Caco-2 (cell line): ENCODE data around the gene HOMER2. TPM values are rescaled to one million over a fixed set of nuclear protein-coding genes. Genes with fewer than 3 reads are reported as not detected.

Source experiments
- BruUV-seq: library from RNA; stranded (reverse); fragments of 400-500 nt; replicated peaks from 2 replicates; lab custom pipeline; 2021; lab: Mats Ljungman, UMichigan
- CTCF ChIA-PET: fragments of 300-600 bp; sonication (Branson Sonifier 250); formaldehyde crosslinking; loops from one replicate; lab custom pipeline; 2022; ENCODE audit warnings: antibody characterized with exemption; lab: Charles Lee
- POLR2A ChIA-PET: fragments of 300-600 bp; sonication (Branson Sonifier 250); formaldehyde crosslinking; loops from one replicate; lab custom pipeline; 2022; ENCODE audit warnings: antibody characterized with exemption; lab: Charles Lee
- DNase-seq, 2 experiments: peaks; one replicate each; pipeline versions ENCODE4 v3.0.0 to v3.0.0-alpha.2; 2020 to 2022
- H3K27me3 ChIP-seq: replicated peaks from 2 replicates; pipeline ENCODE4 v1.6.0; 2011; ENCODE audit warnings: low read length; ENCODE audit not compliant: control insufficient read depth, insufficient read depth
- H3K36me3 ChIP-seq: 2 replicates; pipeline ENCODE4 v1.5.1; 2011; ENCODE audit warnings: low read length; ENCODE audit not compliant: control insufficient read depth, insufficient read depth
- H3K4me1 ChIP-seq: fragments of 250-450 bp; sonication (Bioruptor Pico); 2 replicates; pipeline ENCODE4 v1.5.1; 2020; ENCODE audit warnings: mild to moderate bottlenecking
- H3K4me3 ChIP-seq: 2 replicates; pipeline ENCODE4 v1.5.1; 2011; ENCODE audit warnings: low read depth, mild to moderate bottlenecking, control low read depth, low read length
- H3K9me3 ChIP-seq: fragments of 250-450 bp; sonication (Bioruptor Pico); 2 replicates; pipeline ENCODE4 v1.5.1; 2020; ENCODE audit warnings: mild to moderate bottlenecking, moderate library complexity
- H3K27ac Mint-ChIP-seq: one replicate; pipeline ENCODE4 v1.8.0; 2022; ENCODE audit warnings: mixed read lengths; ENCODE audit not compliant: unreplicated experiment
- H3K27me3 Mint-ChIP-seq: one replicate; pipeline ENCODE4 v1.8.0; 2022; ENCODE audit warnings: mixed read lengths; ENCODE audit not compliant: insufficient read depth, unreplicated experiment
- H3K36me3 Mint-ChIP-seq: one replicate; pipeline ENCODE4 v1.8.0; 2022; ENCODE audit warnings: mild to moderate bottlenecking, mixed read lengths; ENCODE audit not compliant: insufficient read depth, unreplicated experiment
- H3K4me1 Mint-ChIP-seq: one replicate; pipeline ENCODE4 v1.8.0; 2022; ENCODE audit warnings: low read depth, mixed read lengths; ENCODE audit not compliant: unreplicated experiment
- H3K4me3 Mint-ChIP-seq: one replicate; pipeline ENCODE4 v1.8.0; 2022; ENCODE audit warnings: mild to moderate bottlenecking, moderate library complexity, mixed read lengths; ENCODE audit not compliant: unreplicated experiment
- H3K9me3 Mint-ChIP-seq: one replicate; pipeline ENCODE4 v1.8.0; 2022; ENCODE audit warnings: mixed read lengths; ENCODE audit not compliant: unreplicated experiment
- CTCF ChIP-seq, 2 experiments: fragments of 200-600 bp in 1 of 2; IDR thresholded peaks; 1 replicate in 1 of 2; 2 replicates in 1 of 2; pipeline versions ENCODE4 v1.5.1 to v1.8.0; 2011 to 2022; ENCODE audit warnings: antibody characterized with exemption in 1 of 2, control low read depth in 1 of 2, inconsistent platforms in 1 of 2, low read depth in 1 of 2, low read length in 1 of 2, mild to moderate bottlenecking in 1 of 2, moderate library complexity in 1 of 2; ENCODE audit not compliant: insufficient read depth in 1 of 2, severe bottlenecking in 1 of 2, unreplicated experiment in 1 of 2
- intact Hi-C: fragments of 100-400 bp; cut with micrococcal nuclease; formaldehyde crosslinking; loops from one replicate; pipeline ENCODE4 v1.10.0; 2022; ENCODE audit not compliant: unreplicated experiment
- total RNA-seq: library from RNA; stranded (reverse); gene quantifications from 2 replicates; pipeline ENCODE4 v1.2.3, GENCODE V29; 2022

The HOMER2 gene
- total RNA-seq, 1 experiment from 2014 or later: 5.5 TPM

- TF ChIP-seq CTCF (IDR thresholded peaks at IDR 0.05; ENCODE audit: insufficient read depth in 1 of 2, low read depth in 1 of 2, low read length in 1 of 2, severe bottlenecking in 1 of 2, unreplicated experiment in 1 of 2): no peak
- H3K36me3 Mint-ChIP-seq: no peaks in the 10 kb centered on the region
- Histone ChIP-seq H3K27me3 (no peaks in the 10 kb centered on the region), H3K4me3 (no peak overlapping the region), H3K9me3 (no peaks in the 10 kb centered on the region), H3K4me1 (no peaks in the 10 kb centered on the region), H3K36me3 (no peaks in the 10 kb centered on the region)
- no TSS peak for BruUV-seq
- CTCF ChIA-PET: no interaction called here
- no peak for DNase-seq
- no peak overlapping the region for H3K4me3 Mint-ChIP-seq
- H3K27ac Mint-ChIP-seq: no peak overlapping the region
- no peaks in the 10 kb centered on the region for H3K9me3 Mint-ChIP-seq
- no peaks in the 10 kb centered on the region for H3K27me3 Mint-ChIP-seq
- intact Hi-C loops: no loop called here
- POLR2A ChIA-PET: no interaction called here
- H3K4me1 Mint-ChIP-seq: peaks cover 3% of the 10 kb centered on the region
Measured at GRCh38 chr15:82964890-82965289, 12.4 kb upstream of the HOMER2 start.

GRCh38 chr15:82963471-82964341 lies 11.2 kb upstream of the HOMER2 start:
- no peaks in the 10 kb centered on the region for H3K9me3 ChIP-seq
- ChIA-PET POLR2A (interaction anchor here (0.6 kb wide), 1 partner anchor 45 kb away, joined by 3 read pairs; no protein-coding TSS in a partner anchor), CTCF (no interaction called here)
- no TSS peak for BruUV-seq
- Mint-ChIP-seq H3K4me1 (no peaks in the 10 kb centered on the region), H3K36me3 (no peaks in the 10 kb centered on the region), H3K27me3 (no peaks in the 10 kb centered on the region), H3K9me3 (no peaks in the 10 kb centered on the region), H3K27ac (no peak overlapping the region), H3K4me3 (no peak overlapping the region)
- H3K27me3 ChIP-seq: no peaks in the 10 kb centered on the region
- H3K4me3 ChIP-seq: no peak overlapping the region
- H3K4me1 ChIP-seq: no peaks in the 10 kb centered on the region
- no peaks in the 10 kb centered on the region for H3K36me3 ChIP-seq
- intact Hi-C loops: no loop called here
- TF ChIP-seq CTCF (IDR thresholded peaks at IDR 0.05; ENCODE audit: insufficient read depth in 1 of 2, low read depth in 1 of 2, low read length in 1 of 2, severe bottlenecking in 1 of 2, unreplicated experiment in 1 of 2): no peak
- DNase-seq: no peak

GRCh38 chr15:82960766-82961165 lies 8.2 kb upstream of the HOMER2 start:
- H3K4me3 Mint-ChIP-seq: no peak overlapping the region
- Histone ChIP-seq H3K9me3 (no peaks in the 10 kb centered on the region), H3K4me1 (no peaks in the 10 kb centered on the region), H3K36me3 (no peaks in the 10 kb centered on the region), H3K4me3 (no peak overlapping the region), H3K27me3 (no peaks in the 10 kb centered on the region)
- intact Hi-C loops: no loop called here
- ChIA-PET POLR2A (no interaction called here), CTCF (no interaction called here)
- no peaks in the 10 kb centered on the region for H3K4me1 Mint-ChIP-seq
- H3K27ac Mint-ChIP-seq: no peak overlapping the region
- no peak for TF ChIP-seq CTCF (IDR thresholded peaks at IDR 0.05; ENCODE audit: insufficient read depth in 1 of 2, low read depth in 1 of 2, low read length in 1 of 2, severe bottlenecking in 1 of 2, unreplicated experiment in 1 of 2)
- BruUV-seq: no TSS peak
- no peak for DNase-seq
- no peaks in the 10 kb centered on the region for H3K9me3 Mint-ChIP-seq
- no peaks in the 10 kb centered on the region for H3K36me3 Mint-ChIP-seq
- no peaks in the 10 kb centered on the region for H3K27me3 Mint-ChIP-seq
